Endothelial cell of umbilical vein (primary cell): ENCODE results near the gene RAD18. TPM values are rescaled to one million over a fixed set of nuclear protein-coding genes. Genes with fewer than 3 reads are reported as not detected.

Source experiments
- BruUV-seq: library from RNA; stranded (reverse); fragments of 400-500 nt; replicated peaks from 2 replicates; lab custom pipeline; 2021; lab: Mats Ljungman, UMichigan
- CTCF ChIA-PET: fragments of 300-600, 350-600 bp; sonication (Branson Sonifier 250); formaldehyde crosslinking; loops from one replicate; lab custom pipeline; 2021; ENCODE audit warnings: antibody characterized with exemption, inconsistent platforms; lab: Charles Lee
- POLR2A ChIA-PET: fragments of 300-600, 350-600 bp; sonication (Branson Sonifier 250); formaldehyde crosslinking; loops from one replicate; lab custom pipeline; 2021; ENCODE audit warnings: antibody characterized with exemption, inconsistent platforms; lab: Charles Lee
- DNase-seq: peaks from one replicate; pipeline ENCODE4 v3.0.0-alpha.2; 2011; ENCODE audit warnings: low read depth, low spot score
- FAIRE-seq: peaks from 2 replicates; lab custom pipeline; 2011; peaks lifted over from hg19 to GRCh38; lab: Jason Lieb, UNC
- H2AFZ ChIP-seq: 2 replicates; pipeline ENCODE4 v1.6.0; 2012; ENCODE audit warnings: low read depth, low read length, control low read depth, inconsistent platforms
- H3K27ac ChIP-seq: 2 replicates; pipeline ENCODE4 v1.5.1; 2011; ENCODE audit warnings: low read depth, mild to moderate bottlenecking, control low read depth, low read length, moderate library complexity; ENCODE audit not compliant: insufficient read depth
- H3K27me3 ChIP-seq, 2 experiments: 2 replicates each; pipeline versions ENCODE4 v1.6.0 to v1.6.1; 2011; ENCODE audit warnings: low read length in 2 of 2, mixed read lengths in 1 of 2; ENCODE audit not compliant: control insufficient read depth in 2 of 2, insufficient read depth in 2 of 2
- H3K36me3 ChIP-seq, 2 experiments: 2 replicates in 1 of 2; 3 replicates in 1 of 2; pipeline ENCODE4 v1.5.1; 2011; ENCODE audit warnings: low read length in 2 of 2, mild to moderate bottlenecking in 1 of 2, moderate library complexity in 1 of 2; ENCODE audit not compliant: control insufficient read depth in 2 of 2, insufficient read depth in 2 of 2; ENCODE audit errors: extremely low read depth in 1 of 2
- H3K4me1 ChIP-seq: 3 replicates; pipeline ENCODE4 v1.5.1; 2011; ENCODE audit warnings: mild to moderate bottlenecking, low read length; ENCODE audit not compliant: control insufficient read depth, insufficient read depth; ENCODE audit errors: extremely low read depth
- H3K4me2 ChIP-seq: 2 replicates; pipeline ENCODE4 v1.6.1; 2011; ENCODE audit warnings: low read length, control low read depth, mixed read lengths; ENCODE audit not compliant: insufficient read depth
- H3K4me3 ChIP-seq, 3 experiments: fragments of 200-600 bp in 1 of 3; sonication (generic), shearing (Covaris generic) in 1 of 3; replicated peaks in 1 of 3; 2 replicates each; pipeline ENCODE4 v1.5.1; 2011 to 2016; ENCODE audit warnings: control low read depth in 3 of 3, low read length in 3 of 3, mild to moderate bottlenecking in 2 of 3, inconsistent platforms in 1 of 3, low read depth in 1 of 3, moderate library complexity in 1 of 3; ENCODE audit not compliant: insufficient read depth in 1 of 3
- H3K79me2 ChIP-seq: 2 replicates; pipeline ENCODE4 v1.6.0; 2012; ENCODE audit warnings: low read length, inconsistent platforms; ENCODE audit not compliant: control insufficient read depth, insufficient read depth
- H3K9ac ChIP-seq: replicated peaks from 2 replicates; pipeline ENCODE3; 2011; ENCODE audit warnings: low read length, control low read depth; ENCODE audit not compliant: insufficient read depth; ENCODE audit errors: extremely low read depth
- H3K9me1 ChIP-seq: replicated peaks from 3 replicates; pipeline ENCODE4 v1.6.0; 2011; ENCODE audit warnings: mild to moderate bottlenecking, low read length; ENCODE audit not compliant: control insufficient read depth, insufficient read depth; ENCODE audit errors: extremely low read depth
- H3K9me3 ChIP-seq: replicated peaks from 2 replicates; pipeline ENCODE4 v1.5.1; 2012; ENCODE audit warnings: low read length, inconsistent platforms; ENCODE audit not compliant: control insufficient read depth, insufficient read depth
- H4K20me1 ChIP-seq: replicated peaks from 2 replicates; pipeline ENCODE3; 2011; ENCODE audit warnings: mild to moderate bottlenecking, low read length; ENCODE audit not compliant: control insufficient read depth, insufficient read depth; ENCODE audit errors: extremely low read depth
- CTCF ChIP-seq, 2 donors: IDR thresholded peaks; 1 replicate in 1 of 2; 2 replicates in 1 of 2; pipeline ENCODE4 v1.5.1; 2011; ENCODE audit warnings: low read length in 2 of 2, mild to moderate bottlenecking in 2 of 2, moderate library complexity in 2 of 2, control low read depth in 1 of 2, inconsistent platforms in 1 of 2, low read depth in 1 of 2; ENCODE audit not compliant: insufficient read depth in 1 of 2; ENCODE audit errors: extremely low read depth in 1 of 2
- EZH2 ChIP-seq: IDR thresholded peaks from 2 replicates; pipeline ENCODE4 v1.6.1; 2012; ENCODE audit warnings: borderline replicate concordance, low read depth, mild to moderate bottlenecking, moderate library complexity, low read length, inconsistent platforms; ENCODE audit not compliant: severe bottlenecking
- FOS ChIP-seq: IDR thresholded peaks from 2 replicates; pipeline ENCODE4 v1.6.1; 2011; ENCODE audit warnings: mild to moderate bottlenecking, low read length, moderate library complexity, borderline replicate concordance; ENCODE audit not compliant: insufficient read depth
- GATA2 ChIP-seq: IDR thresholded peaks from 2 replicates; pipeline ENCODE4 v1.7.0; 2011; ENCODE audit warnings: low read depth, mild to moderate bottlenecking, moderate library complexity, mixed read lengths, low read length; ENCODE audit not compliant: insufficient read length, insufficient read depth
- JUN ChIP-seq: IDR thresholded peaks from 2 replicates; pipeline ENCODE4 v1.6.1; 2011; ENCODE audit warnings: borderline replicate concordance, low read depth; ENCODE audit not compliant: insufficient read length, insufficient read depth
- MAX ChIP-seq: IDR thresholded peaks from 2 replicates; pipeline ENCODE4 v1.6.1; 2011; ENCODE audit not compliant: insufficient read depth, insufficient read length
- MYC ChIP-seq: IDR thresholded peaks from one replicate; pipeline ENCODE4 v1.6.1; 2011; ENCODE audit warnings: mild to moderate bottlenecking, low read depth, low read length
- POLR2A ChIP-seq: IDR thresholded peaks from 2 replicates; pipeline ENCODE4 v1.6.1; 2012; ENCODE audit warnings: low read depth, mild to moderate bottlenecking, control low read depth, low read length
- POLR2AphosphoS5 ChIP-seq: IDR thresholded peaks from 2 replicates; pipeline ENCODE4 v1.6.1; 2012; ENCODE audit warnings: low read depth, mild to moderate bottlenecking, control low read depth, low read length, moderate library complexity; ENCODE audit not compliant: insufficient read depth
- dilution Hi-C: fragments of 300-500 bp; cut with MboI; formaldehyde crosslinking; loops from one replicate; pipeline ENCODE4 v1.15.0; 2019; ENCODE audit warnings: low sequenced_read_pairs; ENCODE audit not compliant: extremely low pct_ligation_motif_present
- intact Hi-C: fragments of 100-400 bp; cut with micrococcal nuclease; formaldehyde crosslinking; loops from one replicate; pipeline ENCODE4 v1.10.0; 2022
- polyA plus RNA-seq, 4 experiments: library from polyadenylated mRNA; depleted of rRNA in 3 of 4; stranded (reverse) in 3 of 4; unstranded in 1 of 4; fragments of >200 nt; gene quantifications; 2 replicates each; pipeline versions ENCODE4 v1.2.1 to v1.2.3, GENCODE V29; 2011 to 2012; ENCODE audit warnings: missing spikeins in 1 of 4
- total RNA-seq: library from RNA; stranded (reverse); gene quantifications from 2 replicates; pipeline ENCODE4 v1.2.3, GENCODE V29; 2021

Gene RAD18
- total and polyA plus RNA-seq, 2 donors (not counting 3 experiments of a cell fraction or from before 2014, with no cell fraction given) = 7.9 to 23.8 TPM

GRCh38 chr3:8879347-8879944 is 83.8 kb downstream of the RAD18 start:
- intact Hi-C loops (no loop called here), dilution Hi-C loops (no loop called here)
- Histone ChIP-seq H3K27me3 (no peaks in the 10 kb centered on the region), H3K9ac (no peak overlapping the region), H4K20me1 (no peaks in the 10 kb centered on the region), H3K4me3 (no peak overlapping the region), H2AFZ (no peak overlapping the region), H3K9me3 (no peaks in the 10 kb centered on the region), H3K4me1 (no peaks in the 10 kb centered on the region), H3K9me1 (no peaks in the 10 kb centered on the region), H3K36me3 (peaks cover 0 to 3% of the 10 kb centered on the region in 2 experiments), H3K4me2 (no peak overlapping the region), H3K79me2 (no peaks in the 10 kb centered on the region), H3K27ac (no peak overlapping the region)
- no TSS peak for BruUV-seq
- FAIRE-seq = no peak
- DNase-seq = no peak
- ChIA-PET CTCF (no interaction called here), POLR2A (no interaction called here)
- no peak for TF ChIP-seq GATA2
- no peak for TF ChIP-seq FOS
- no peak for TF ChIP-seq EZH2
- no peak for TF ChIP-seq POLR2AphosphoS5
- TF ChIP-seq CTCF (IDR thresholded peaks at IDR 0.05; ENCODE audit: extremely low read depth in 1 of 2, insufficient read depth in 1 of 2, low read depth in 1 of 2, low read length in 2 of 2) = no peak
- TF ChIP-seq POLR2A = no peak
- TF ChIP-seq MAX = no peak
- no peak for TF ChIP-seq JUN
- TF ChIP-seq MYC = no peak
